Activated CD8-positive, alpha-beta memory T cell treated with anti-CD3 and anti-CD28 coated beads, Interleukin-2, amount 50 U/mL, for 24 hours (primary cell): ENCODE results near the gene MYBBP1A.
A peak's percentile ranks its signal among the peaks of the same experiment; 100 is the strongest.
"Not testable (repeated sequence)": the region's sequence is repeated elsewhere in the genome, so short reads cannot be mapped to it uniquely, and the experiment has no call there.

ENCODE experiments used
- DNase-seq: peaks from one replicate; pipeline ENCODE4 v3.0.0-alpha.2; 2020; ENCODE audit errors: extremely low read depth

MYBBP1A gene, protein sequence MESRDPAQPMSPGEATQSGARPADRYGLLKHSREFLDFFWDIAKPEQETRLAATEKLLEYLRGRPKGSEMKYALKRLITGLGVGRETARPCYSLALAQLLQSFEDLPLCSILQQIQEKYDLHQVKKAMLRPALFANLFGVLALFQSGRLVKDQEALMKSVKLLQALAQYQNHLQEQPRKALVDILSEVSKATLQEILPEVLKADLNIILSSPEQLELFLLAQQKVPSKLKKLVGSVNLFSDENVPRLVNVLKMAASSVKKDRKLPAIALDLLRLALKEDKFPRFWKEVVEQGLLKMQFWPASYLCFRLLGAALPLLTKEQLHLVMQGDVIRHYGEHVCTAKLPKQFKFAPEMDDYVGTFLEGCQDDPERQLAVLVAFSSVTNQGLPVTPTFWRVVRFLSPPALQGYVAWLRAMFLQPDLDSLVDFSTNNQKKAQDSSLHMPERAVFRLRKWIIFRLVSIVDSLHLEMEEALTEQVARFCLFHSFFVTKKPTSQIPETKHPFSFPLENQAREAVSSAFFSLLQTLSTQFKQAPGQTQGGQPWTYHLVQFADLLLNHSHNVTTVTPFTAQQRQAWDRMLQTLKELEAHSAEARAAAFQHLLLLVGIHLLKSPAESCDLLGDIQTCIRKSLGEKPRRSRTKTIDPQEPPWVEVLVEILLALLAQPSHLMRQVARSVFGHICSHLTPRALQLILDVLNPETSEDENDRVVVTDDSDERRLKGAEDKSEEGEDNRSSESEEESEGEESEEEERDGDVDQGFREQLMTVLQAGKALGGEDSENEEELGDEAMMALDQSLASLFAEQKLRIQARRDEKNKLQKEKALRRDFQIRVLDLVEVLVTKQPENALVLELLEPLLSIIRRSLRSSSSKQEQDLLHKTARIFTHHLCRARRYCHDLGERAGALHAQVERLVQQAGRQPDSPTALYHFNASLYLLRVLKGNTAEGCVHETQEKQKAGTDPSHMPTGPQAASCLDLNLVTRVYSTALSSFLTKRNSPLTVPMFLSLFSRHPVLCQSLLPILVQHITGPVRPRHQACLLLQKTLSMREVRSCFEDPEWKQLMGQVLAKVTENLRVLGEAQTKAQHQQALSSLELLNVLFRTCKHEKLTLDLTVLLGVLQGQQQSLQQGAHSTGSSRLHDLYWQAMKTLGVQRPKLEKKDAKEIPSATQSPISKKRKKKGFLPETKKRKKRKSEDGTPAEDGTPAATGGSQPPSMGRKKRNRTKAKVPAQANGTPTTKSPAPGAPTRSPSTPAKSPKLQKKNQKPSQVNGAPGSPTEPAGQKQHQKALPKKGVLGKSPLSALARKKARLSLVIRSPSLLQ (N-terminal part only)

DNA sequence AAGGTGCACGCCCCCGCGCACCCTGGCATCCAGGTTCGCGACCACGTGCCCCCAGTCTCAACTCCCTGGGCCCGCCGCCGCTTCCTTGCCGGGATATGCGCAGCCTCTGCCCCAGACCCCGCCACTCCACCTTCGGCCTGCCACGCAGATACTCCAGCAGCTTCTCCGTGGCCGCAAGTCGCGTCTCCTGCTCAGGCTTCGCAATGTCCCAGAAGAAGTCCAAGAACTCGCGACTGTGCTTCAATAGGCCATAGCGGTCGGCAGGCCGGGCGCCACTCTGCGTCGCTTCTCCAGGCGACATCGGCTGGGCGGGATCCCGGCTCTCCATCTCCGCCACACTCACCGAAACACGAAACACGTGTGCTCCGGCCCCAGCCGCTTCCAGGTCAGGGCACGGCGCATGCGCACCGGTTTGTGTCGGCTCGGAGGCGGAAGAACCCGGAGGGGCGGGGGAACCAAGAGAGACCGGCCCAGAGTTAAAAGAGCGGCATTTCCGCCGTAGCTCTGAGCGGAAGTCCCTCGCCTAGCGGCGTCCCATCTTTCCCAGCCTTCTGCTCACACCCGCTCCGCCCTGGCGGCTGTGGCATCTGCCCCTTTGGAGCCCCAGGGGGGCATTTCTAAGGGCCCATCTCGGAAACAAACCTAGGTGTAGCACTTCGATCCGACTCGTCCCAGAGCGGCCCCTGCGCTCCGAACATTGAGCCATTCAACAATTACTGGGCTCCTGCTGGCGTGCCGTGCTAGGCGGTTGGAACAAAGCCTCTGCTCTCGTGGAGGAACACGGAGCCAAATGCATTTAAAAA, at the start of gene MYBBP1A:
Gene MYBBP1A, minus strand, starts transcription at position 388 of the 803 bp plus-strand sequence. Its CDS starts 60 bp downstream, at position 328.
- DNase-seq: peak; percentile 89

DNA sequence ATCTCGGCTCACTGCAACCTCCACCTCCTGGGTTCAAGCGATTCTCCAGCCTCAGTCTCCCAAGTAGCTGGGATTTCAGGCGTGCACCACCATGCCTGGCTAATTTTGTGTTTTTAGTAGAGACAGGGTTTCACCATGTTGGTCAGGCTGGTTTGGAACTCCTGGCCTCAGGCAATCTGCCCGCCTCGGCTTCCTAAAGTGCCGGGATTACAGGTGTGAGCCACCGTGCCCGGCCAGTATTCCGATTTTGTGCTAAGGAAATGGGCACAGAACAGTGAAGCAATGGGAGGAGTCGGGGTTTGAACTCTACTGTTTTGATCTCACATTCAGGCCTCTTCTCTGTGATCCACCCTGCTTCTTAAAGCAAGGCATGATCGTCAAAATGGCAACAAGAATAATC, 49.6 kb upstream of the MYBBP1A start:
- not testable (repeated sequence) for DNase-seq

DNA sequence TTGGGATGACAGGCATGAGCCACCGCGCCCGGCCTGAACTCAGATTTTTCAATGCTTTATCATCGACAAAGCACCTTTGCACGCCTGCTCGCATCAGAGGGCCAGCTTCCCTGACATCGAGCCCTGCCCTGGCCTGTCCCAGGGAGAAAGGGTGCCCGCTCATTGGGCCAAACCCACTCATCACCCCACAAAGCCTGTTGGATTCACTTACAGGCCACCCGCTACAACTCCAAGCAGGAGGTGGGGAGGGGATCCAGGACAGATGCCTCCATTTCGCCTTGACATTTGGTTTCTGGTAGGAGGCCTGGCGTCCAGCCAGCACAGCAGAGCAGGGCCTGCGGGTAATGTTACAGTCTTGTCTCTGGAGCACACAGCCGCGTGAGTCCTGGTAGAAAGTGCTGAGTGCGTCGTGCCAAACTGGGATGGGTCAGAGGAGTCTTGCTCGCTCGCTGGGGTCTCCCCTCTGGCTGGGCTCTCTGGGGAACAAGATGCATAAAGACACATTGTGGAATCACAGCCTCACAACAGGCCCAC, 49.0 kb upstream of the MYBBP1A start:
- DNase-seq: no peak

DNA sequence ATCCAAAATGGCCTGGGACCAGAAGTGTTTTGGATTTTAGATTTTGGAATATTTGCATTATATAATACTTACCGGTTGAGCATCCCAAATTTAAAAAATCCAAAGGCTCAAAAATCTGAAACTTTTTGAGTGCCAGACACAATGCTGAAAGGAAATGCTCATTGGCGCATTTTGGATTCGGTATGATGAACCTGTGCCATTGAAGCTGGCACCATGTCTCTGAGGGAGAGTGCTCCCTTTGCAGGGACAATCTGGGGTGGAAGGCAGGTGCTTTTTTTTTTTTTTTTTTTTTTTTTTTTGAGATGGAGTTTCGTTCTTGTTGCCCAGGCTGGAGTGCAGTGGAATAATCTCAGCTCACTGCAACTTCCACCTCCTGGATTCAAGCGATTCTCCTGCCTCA, 46.9 kb upstream of the MYBBP1A start:
- DNase-seq: no peak

DNA sequence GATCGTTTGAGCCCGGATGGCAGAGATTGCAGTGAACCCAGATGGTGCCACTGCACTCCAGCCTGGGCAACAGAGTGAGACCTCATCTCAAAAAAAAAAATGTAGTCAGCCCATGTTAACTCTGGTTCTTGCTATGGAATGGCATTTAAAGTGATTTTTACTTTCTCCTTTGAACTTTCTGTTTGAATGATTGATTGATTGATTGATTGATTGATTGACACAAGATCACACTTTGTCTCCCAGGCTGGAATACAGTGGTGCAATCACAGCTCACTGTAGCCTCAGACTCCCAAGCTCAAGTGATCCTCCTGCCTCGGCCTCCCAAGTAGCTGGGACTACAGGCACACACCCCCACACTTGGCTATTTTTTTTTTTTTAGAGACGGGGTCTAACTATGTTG, 46.1 kb upstream of the MYBBP1A start:
- DNase-seq: no peak

DNA sequence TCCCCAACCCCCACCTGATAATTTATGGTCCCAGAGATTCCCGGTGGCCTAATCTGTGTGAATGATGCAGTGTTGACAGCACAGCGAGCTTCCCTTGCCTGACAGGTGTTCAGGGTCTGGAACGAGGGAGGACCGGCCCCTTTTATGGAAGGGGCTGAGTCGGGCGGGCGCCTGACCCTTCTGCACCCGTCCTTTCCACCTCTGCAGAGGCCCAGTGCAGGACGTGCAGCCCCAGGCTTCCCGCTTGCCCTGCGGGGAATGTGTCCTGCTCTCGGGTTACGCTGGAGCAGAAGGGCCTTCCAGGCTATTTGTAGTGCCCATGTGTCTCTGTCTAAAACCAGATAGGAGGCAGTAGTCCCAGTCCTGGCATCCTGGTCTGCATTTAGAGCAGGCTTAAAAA, 45.4 kb upstream of the MYBBP1A start:
- no peak for DNase-seq

DNA sequence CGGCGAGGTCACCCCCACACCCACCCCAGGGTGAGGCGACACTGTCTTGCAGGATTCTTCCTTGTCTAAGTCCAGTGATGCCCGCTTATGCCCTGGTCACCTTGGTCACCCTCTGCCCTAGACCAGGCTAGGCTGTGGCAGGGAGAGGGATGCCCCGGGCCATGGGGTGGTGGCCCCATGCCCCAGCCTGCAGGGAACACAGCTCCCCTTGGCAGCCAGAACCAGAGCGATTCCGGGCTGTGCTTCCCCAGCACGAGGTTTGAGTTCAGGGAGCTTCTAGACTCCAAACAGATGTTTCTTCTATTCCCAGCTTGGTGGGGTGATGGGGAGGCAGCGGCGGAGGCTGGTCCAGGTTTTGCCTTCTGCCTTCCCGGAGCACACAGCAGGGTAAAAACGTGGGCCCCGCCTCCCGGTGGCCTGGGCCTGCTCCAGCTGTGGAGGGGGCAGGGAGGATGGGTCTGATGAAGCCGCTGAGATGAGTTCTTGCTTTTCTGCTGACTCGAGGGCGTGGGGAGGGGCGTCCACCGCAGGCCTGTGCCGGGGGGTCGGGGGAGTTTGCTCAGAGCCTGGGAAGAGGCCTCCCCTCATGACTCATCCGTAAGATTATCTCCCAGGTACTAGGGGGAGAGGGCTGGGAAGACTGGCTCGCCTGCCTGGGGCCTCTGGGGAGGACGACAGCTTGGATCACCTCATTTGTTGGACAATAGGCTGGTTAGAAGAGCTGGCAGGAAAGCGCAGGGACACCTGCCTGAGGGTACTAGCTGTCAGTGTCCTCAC, 44.5 kb upstream of the MYBBP1A start:
- no peak for DNase-seq

DNA sequence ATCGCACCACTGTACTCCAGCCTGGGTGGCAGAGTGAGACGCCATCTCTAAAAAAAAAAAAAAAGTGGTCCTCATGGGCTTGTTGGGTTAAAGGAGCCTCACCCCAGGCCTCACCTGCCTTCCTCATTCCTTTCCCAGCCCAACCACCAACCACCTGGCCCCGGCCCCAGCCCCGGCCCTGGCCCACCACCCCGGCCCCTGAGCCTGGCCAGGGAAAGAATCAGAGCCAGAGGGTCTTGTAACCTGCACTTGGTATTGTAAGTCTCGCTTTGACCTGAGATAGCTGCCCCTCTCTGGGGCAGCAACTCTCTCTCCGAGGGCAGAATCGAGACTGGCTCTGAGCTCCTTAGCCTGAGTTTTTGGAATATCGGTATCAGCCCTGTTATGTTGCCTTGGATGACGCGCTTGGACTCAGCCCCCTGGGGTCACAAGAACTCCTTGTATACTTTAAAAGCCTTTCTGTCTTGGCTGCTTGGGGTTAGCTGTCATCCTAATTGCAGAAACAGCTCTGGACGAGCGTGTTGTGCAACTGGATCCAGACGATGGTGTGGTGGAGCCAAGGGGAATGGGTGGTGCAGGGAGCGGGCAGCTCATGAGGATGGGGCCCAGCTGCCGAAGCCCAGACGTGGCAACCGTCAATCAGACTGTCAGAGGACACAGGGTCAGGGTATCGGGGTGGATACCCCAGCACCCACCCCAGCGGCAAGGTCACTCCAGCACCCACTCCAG, 43.8 kb upstream of the MYBBP1A start:
- no peak for DNase-seq

DNA sequence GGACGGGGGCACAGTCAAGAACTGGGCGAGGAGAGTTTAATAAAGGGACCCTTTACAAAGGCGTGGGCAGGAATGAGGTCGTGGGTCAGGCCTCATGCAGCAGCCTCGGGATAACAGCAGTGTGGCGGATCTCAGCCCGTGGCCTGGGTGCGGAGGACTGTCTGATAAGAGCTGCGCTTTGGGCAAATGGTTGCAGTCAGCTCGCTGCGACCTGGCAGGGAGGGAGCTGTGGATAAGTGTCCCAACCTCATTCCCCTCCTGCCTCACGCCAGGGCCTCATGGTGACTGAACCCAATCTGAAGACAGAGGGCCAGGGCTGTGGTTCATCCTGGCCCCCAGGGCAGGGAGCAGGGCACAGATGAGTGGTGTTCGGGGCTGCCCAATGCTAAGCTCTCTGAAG, 42.8 kb upstream of the MYBBP1A start:
- no peak for DNase-seq

DNA sequence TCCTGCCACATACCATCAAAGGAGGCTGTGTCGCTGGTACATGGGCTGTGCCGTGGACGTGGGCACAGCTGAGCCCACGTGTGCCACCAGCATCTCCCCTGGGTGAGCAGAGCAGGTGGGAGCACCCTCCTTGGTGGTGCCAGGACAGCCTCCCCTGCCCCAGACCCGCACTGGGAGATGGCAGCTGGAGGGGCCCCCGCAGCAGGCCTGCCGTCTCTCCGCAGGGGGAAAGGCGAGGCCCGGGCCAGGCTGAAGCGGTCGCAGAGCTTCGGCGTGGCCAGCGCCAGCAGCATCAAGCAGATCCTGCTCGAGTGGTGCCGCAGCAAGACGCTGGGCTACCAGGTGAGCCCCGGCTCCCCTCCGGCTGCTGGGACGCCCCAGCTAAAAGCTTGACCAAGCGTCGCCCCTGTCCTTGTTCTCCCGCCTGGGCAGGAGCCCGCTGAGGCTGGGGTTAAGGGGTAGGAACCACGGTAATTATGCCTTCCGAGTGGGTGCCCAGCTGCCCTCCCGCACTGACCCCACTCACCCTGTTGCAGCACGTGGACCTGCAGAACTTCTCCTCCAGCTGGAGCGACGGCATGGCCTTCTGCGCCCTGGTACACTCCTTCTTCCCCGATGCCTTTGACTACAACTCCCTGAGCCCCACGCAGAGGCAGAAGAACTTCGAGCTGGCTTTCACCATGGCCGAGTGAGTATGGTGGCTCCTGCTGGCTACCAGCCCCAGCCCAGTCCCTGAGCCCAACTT, 41.6 kb upstream of the MYBBP1A start:
- no peak for DNase-seq

DNA sequence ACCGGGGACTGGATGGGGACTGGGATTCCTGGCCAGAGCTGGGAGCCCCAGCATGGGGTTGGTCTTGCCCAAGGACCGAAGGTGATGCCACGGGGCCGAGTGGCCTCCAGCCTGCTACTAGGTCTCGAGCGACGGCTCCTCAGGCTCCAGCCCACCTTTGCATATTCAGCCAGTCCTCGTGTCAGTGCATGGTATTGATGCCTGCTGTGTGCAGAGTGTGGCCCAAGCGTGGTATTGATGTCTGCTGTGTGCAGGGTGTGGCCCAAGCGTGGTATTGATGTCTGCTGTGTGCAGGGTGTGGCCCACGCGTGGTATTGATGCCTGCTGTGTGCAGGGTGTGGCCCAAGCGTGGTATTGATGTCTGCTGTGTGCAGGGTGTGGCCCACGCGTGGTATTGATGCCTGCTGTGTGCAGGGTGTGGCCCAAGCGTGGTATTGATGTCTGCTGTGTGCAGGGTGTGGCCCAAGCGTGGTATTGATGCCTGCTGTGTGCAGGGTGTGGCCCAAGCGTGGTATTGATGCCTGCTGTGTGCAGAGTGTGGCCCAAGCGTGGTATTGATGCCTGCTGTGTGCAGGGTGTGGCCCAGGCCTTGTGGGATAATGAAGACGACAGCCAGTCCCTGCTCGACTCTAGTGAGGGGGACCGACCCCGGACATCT, 40.6 kb upstream of the MYBBP1A start:
- DNase-seq: not testable (repeated sequence)

DNA sequence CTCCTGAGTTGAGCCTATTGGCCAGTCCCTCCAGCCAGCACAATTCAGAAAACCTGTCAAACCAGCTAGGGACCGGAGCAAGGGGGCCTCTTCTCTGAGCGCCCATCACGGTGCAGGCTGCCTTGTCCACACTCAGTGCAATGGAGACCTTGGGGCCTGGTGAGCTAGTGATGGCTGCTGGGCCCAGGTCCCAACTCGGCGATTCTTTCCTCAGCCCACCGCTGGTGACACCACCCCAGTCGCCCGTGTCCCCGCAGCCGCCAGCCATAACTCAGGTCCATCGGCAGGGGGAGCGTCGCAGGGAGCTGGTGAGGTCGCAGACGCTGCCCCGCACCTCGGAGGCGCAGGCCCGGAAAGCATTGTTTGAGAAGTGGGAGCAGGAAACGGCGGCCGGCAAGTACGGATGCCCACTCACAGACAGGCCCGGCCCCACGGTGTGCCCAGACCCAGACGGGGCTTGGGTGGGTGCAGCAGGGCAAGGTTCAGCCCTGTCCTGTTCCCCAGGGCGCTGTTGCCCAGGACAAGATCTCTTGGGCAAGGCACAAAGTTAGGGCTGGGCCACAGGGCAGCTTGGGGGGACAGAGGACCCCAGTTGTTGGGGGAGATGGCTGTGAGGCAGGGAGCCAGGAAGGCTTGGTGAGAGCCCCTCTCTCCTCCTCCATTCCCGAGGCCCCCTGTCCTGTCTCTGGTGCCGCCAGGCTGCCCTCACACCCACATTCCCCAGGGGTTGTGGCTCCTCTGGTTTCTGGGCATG, 39.9 kb upstream of the MYBBP1A start:
- no peak for DNase-seq

DNA sequence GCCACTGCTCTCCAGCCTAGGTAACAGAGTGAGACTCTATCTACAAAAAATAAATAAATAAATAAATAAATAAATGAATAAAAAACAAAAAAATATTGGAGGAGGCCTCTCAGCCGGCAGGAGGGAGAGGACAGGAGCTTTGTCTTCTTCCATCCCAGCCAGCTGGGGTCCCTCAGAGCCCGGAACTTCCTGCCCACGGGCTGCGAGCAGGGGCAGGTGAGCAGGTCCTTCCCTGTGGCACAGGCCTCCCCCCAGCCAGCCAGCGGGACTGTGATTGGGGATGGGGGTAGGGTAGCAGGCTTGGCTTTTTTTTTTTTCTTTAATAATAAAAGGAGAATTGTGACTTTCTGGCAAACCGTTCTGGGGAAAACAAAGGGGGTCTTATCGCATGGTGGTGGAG, 39.2 kb upstream of the MYBBP1A start:
- no peak for DNase-seq

DNA sequence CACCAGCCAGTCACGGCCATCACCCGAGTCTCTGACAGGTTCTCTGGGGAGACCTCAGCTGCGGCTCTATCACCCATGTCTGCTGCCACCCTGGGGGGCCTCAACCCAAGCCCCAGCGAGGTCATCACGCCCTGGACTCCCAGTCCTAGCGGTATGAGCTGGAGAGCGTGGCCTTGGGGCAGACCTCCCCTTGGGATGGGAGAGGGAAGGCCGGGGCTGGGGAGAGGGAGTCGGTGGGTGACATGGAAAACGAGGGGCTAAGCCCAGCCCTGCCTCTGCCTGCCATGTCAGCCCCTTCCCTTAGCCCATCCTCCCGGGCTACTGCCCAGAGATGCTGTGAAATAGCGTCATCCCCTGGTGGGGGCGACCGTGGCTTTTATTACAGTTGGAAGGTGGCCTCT, 37.8 kb upstream of the MYBBP1A start:
- no peak for DNase-seq

DNA sequence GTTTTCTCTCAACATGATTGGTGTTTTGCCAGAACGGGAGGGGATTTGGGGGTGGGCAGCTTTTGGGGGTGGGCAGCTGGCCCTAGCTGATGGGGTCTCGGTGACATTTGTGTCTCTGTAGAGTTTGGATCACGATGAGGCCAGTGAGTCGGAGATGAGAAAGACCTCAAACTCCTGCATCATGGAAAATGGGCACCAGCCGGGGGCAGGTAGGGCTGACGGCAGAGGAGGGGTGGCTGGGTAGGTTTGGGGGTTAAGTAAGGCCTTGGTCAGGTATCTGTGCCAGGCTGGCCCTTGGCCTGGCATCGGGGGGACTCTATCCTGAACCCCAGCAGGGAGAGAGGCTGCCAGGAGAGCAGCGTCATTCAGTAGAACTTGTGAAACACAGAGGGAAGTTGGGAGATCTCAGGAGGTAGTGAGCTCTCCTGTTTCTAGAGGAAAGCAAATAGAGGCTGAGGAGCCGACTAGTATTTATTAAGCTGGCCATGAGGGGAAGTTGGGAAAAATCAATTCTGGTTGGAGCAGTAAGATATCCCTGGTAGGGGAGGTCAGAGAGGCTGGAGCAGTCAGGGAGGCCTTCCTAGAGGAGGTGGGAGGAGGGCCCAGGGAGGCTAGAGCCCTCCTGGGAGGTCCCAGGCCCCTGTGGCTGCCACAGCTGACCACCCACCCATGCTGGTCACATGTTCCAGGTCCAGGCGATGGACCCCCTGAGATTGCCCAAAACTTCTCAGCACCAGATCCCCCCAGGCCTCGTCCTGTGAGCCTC, 37.2 kb upstream of the MYBBP1A start:
- no peak for DNase-seq

DNA sequence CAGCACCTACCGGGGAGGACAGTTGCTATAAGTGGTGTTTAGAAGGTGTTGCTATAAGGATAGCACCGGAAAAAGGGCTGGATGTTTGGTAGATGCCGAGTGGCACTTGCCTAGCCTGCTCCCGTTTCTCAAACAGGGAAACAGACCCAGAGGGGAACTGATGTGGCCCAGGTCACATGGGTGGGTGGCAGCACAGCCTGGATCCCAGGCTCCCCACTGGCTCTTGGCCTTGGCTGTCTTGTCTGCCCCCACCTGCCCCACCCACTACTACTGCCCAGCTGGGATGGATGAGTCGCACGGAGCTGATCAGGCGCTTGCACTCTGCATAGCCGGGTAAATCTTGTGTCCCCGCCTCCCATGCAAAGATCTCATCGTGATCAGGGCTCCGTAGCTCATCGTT, 36.3 kb upstream of the MYBBP1A start:
- no peak for DNase-seq
